Spleen (tissue), 11 donors: ENCODE measurements around the gene BRCA2. TPM values are rescaled to one million over a fixed set of nuclear protein-coding genes. Genes with fewer than 3 reads are reported as not detected.

Experiments
- DNase-seq: peaks from one replicate; pipeline ENCODE4 v3.0.0-alpha.2; 2020
- H3K27ac ChIP-seq, 8 donors: fragments of 200-600 bp; sonication (generic) in 7 of 8; 1 replicate in 4 of 8; 2 replicates in 4 of 8; pipeline versions ENCODE4 v1.5.0 to v1.8.0; 2016 to 2021; ENCODE audit warnings: inconsistent platforms in 4 of 8, mild to moderate bottlenecking in 4 of 8, moderate library complexity in 1 of 8
- H3K27me3 ChIP-seq, 7 donors: fragments of 200-600 bp; sonication (generic) in 6 of 7; replicated peaks in 1 of 7; 1 replicate in 4 of 7; 2 replicates in 3 of 7; pipeline versions ENCODE4 v1.5.0 to v1.8.0; 2016 to 2021; ENCODE audit warnings: inconsistent platforms in 3 of 7, mild to moderate bottlenecking in 1 of 7
- H3K36me3 ChIP-seq, 6 donors: fragments of 200-600 bp; sonication (generic) in 5 of 6; 1 replicate in 4 of 6; 2 replicates in 2 of 6; pipeline versions ENCODE4 v1.5.0 to v1.8.0; 2016 to 2021; ENCODE audit warnings: inconsistent platforms in 2 of 6
- H3K4me1 ChIP-seq, 6 donors: fragments of 200-600 bp; sonication (generic) in 5 of 6; 1 replicate in 3 of 6; 2 replicates in 3 of 6; pipeline versions ENCODE4 v1.5.0 to v1.8.0; 2016 to 2021; ENCODE audit warnings: inconsistent platforms in 3 of 6
- H3K4me3 ChIP-seq, 8 donors: fragments of 200-600 bp; sonication (generic) in 7 of 8; 1 replicate in 4 of 8; 2 replicates in 4 of 8; pipeline versions ENCODE4 v1.5.0 to v1.8.0; 2016 to 2021; ENCODE audit warnings: inconsistent platforms in 4 of 8, mild to moderate bottlenecking in 4 of 8, moderate library complexity in 2 of 8
- H3K9me3 ChIP-seq, 8 donors: fragments of 200-600 bp; sonication (generic) in 7 of 8; 1 replicate in 4 of 8; 2 replicates in 4 of 8; pipeline versions ENCODE4 v1.5.0 to v1.8.0; 2016 to 2021; ENCODE audit warnings: inconsistent platforms in 4 of 8
- POLR2A ChIP-seq, 3 donors: fragments of 450-650 bp; IDR thresholded peaks; one replicate each; pipeline ENCODE4 v1.5.1; 2017; ENCODE audit warnings: antibody characterized with exemption in 3 of 3, mild to moderate bottlenecking in 1 of 3
- POLR2AphosphoS5 ChIP-seq, 3 donors: sonication (generic); formaldehyde crosslinking; IDR thresholded peaks; one replicate each; pipeline ENCODE4 v1.5.1; 2017; ENCODE audit warnings: antibody characterized with exemption in 3 of 3
- WGBS, 5 donors: extraction: QIAGEN DNeasy Blood & Tissue Kit in 3 of 5; methylation state at CpG; one replicate each; pipeline versions ENCODE4 v1.1.5 to v1.1.7; 2013 to 2018; 5-methylcytosine and 5-hydroxymethylcytosine counted together
- intact Hi-C: fragments of 100-400 bp; cut with DNase I; formaldehyde crosslinking; loops from one replicate; pipeline ENCODE4 v1.15.0; 2023; ENCODE audit warnings: low total_unique reads
- polyA plus RNA-seq, 3 donors: library from polyadenylated mRNA; stranded (reverse); fragments of 200-250 nt; gene quantifications; one replicate each; pipeline ENCODE4 v1.2.1, GENCODE V29; 2013
- small RNA-seq, 4 donors: library from RNA; depleted of rRNA; stranded (forward); fragments of <200 nt; gene quantifications; one replicate each; pipeline ENCODE3, GENCODE V24; 2016
- total RNA-seq, 7 donors: library from RNA; depleted of rRNA in 3 of 7; stranded (reverse); fragments of >200 nt in 3 of 7; fragmentation: NEBNext Ultra II Directional in 4 of 7; extraction: Animal tissue kit (Norgen Biotek cat#: 25700) in 4 of 7; gene quantifications; one replicate each; pipeline versions ENCODE4 v1.1.0 to v1.2.1, GENCODE V29; 2016 to 2021
- TF ChIP-seq, protein P1 (sequence below), 11 experiments: fragments of 200-600 bp in 7 of 11; fragments of 450-650 bp in 4 of 11; sonication (generic) in 4 of 11; IDR thresholded peaks in 8 of 11; conservative IDR thresholded peaks in 3 of 11; 1 replicate in 7 of 11; 2 replicates in 4 of 11; pipeline versions ENCODE4 v1.4.0 to v1.8.0; 2016 to 2021; ENCODE audit warnings: antibody characterized with exemption in 11 of 11, inconsistent platforms in 4 of 11, mild to moderate bottlenecking in 1 of 11
- donor health status: healthy with polysubstance abuse.
- donor health status: DM: no; HTN: no; CAD: no; lungs with moderate emphysema.
- donor health status: DM: no; HTN: no; CAD: no.
- donor health status: Bipolar disorder and iron deficiency.
- donor health status: healthy.
- donor health status: DM: no; HTN: no; CAD: no.
- donor health status: DM: yes; HTN: yes; CAD: no.

Gene BRCA2
- total and polyA plus RNA-seq, 10 donors = 0.35 to 11.2 (median 6.1) TPM

DNA sequence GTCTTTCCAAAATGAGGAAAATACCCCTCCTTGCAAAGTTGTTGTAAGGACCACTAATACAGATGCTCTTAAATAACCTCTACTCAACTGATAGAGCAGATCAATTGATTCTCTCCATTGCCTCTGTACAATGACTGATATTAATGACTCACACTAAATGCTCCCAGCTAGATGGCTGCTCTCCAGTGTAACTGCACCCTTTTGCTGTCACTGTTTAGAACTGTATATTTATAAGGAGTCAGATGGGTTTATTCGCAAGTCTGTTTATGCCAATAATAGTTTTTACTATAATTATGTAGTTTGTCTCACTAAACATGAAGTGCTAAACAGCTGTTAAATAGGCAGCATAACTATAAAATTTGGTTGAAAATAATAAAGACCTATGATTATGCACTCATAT lies 133.7 kb downstream of the BRCA2 start:
- Histone ChIP-seq H3K4me3 (no peak overlapping the region), H3K36me3 (peaks cover 0 to 28% (median 0%) of the 10 kb centered on the region in 6 donors), H3K27me3 (no peaks in the 10 kb centered on the region), H3K27ac (no peak overlapping the region), H3K9me3 (peaks cover 0 to 13% (median 10%) of the 10 kb centered on the region in 8 donors), H3K4me1 (peaks cover 0 to 22% (median 4%) of the 10 kb centered on the region in 6 donors)
- intact Hi-C loops = no loop called here
- TF ChIP-seq, protein P1, sequence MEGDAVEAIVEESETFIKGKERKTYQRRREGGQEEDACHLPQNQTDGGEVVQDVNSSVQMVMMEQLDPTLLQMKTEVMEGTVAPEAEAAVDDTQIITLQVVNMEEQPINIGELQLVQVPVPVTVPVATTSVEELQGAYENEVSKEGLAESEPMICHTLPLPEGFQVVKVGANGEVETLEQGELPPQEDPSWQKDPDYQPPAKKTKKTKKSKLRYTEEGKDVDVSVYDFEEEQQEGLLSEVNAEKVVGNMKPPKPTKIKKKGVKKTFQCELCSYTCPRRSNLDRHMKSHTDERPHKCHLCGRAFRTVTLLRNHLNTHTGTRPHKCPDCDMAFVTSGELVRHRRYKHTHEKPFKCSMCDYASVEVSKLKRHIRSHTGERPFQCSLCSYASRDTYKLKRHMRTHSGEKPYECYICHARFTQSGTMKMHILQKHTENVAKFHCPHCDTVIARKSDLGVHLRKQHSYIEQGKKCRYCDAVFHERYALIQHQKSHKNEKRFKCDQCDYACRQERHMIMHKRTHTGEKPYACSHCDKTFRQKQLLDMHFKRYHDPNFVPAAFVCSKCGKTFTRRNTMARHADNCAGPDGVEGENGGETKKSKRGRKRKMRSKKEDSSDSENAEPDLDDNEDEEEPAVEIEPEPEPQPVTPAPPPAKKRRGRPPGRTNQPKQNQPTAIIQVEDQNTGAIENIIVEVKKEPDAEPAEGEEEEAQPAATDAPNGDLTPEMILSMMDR (IDR thresholded peaks at IDR 0.05 in 8 of 11, conservative IDR thresholded peaks at IDR 0.05 in 3 of 11) = no peak
- TF ChIP-seq POLR2AphosphoS5 (IDR thresholded peaks at IDR 0.05) = no peak
- TF ChIP-seq POLR2A (IDR thresholded peaks at IDR 0.05) = no peak
- 98 to 100% (median 98%) methylated on average over 1 of the region's 1 CpG for WGBS, 5 donors
- DNase-seq = no peak

Small RNA genes within 50 kb of the gene (small RNA-seq; reads per million reads assigned to genes)
- gene RF00190 = 0 reads per million in 4 donors

Other genes with a start within 250 kb of the BRCA2 start
- gene ZAR1L, start 145 bp upstream of the BRCA2 start, total RNA-seq = not detected
- under 1 TPM in 1 of 3 donors, not detected in 2; 0.09 TPM for gene ZAR1L, start 145 bp upstream of the BRCA2 start, polyA plus RNA-seq
- gene N4BP2L1, start 112.6 kb downstream of the BRCA2 start, total RNA-seq = 10 to 100 TPM; 28.3 to 57.4 (median 41.5) TPM
- gene N4BP2L1, start 112.6 kb downstream of the BRCA2 start, polyA plus RNA-seq = 10 to 100 TPM; 30.3 to 33.4 (median 30.8) TPM
- 100 to 1,000 TPM; 166 to 506 (median 198) TPM for gene N4BP2L2, start 223.3 kb downstream of the BRCA2 start, total RNA-seq
- 10 to 100 TPM; 49.3 to 72.9 (median 70.3) TPM for gene N4BP2L2, start 223.3 kb downstream of the BRCA2 start, polyA plus RNA-seq